ENCODE measurements around the gene FAM13A.

Gene FAM13A

GRCh38 chr4:88952081-88952480, 104.9 kb downstream of the FAM13A start:
- TF ChIP-seq CREB1 (IDR thresholded peaks at IDR 0.05; ENCODE audit: low read depth) (no peak), TCF12 (IDR thresholded peaks at IDR 0.05; ENCODE audit: low read depth) (no peak), RAD21 (IDR thresholded peaks at IDR 0.05; ENCODE audit: low read depth) (no peak), EGR1 (IDR thresholded peaks at IDR 0.05) (no peak), CEBPB (IDR thresholded peaks at IDR 0.05) (no peak), MAX (IDR thresholded peaks at IDR 0.05) (no peak), REST (IDR thresholded peaks at IDR 0.05; ENCODE audit: low read depth) (no peak), YY1 (IDR thresholded peaks at IDR 0.05; ENCODE audit: low read depth) (no peak), NFIC (IDR thresholded peaks at IDR 0.05) (no peak), EP300 (IDR thresholded peaks at IDR 0.05; ENCODE audit: borderline replicate concordance) (no peak), FOXM1 (IDR thresholded peaks at IDR 0.05; ENCODE audit: borderline replicate concordance, low read depth) (no peak), TEAD4 (IDR thresholded peaks at IDR 0.05) (no peak), ZBTB7A (IDR thresholded peaks at IDR 0.05; ENCODE audit: low read depth) (no peak)

- TF ChIP-seq RAD21 (IDR thresholded peaks at IDR 0.05; ENCODE audit: low read depth) (no peak), CREB1 (IDR thresholded peaks at IDR 0.05; ENCODE audit: low read depth) (no peak), TAF1 (IDR thresholded peaks at IDR 0.05; ENCODE audit: low read depth) (no peak), ZBTB7A (IDR thresholded peaks at IDR 0.05; ENCODE audit: low read depth) (no peak), NFIC (IDR thresholded peaks at IDR 0.05) (no peak), CEBPB (IDR thresholded peaks at IDR 0.05) (no peak), TEAD4 (IDR thresholded peaks at IDR 0.05) (no peak), FOXM1 (IDR thresholded peaks at IDR 0.05; ENCODE audit: borderline replicate concordance, low read depth) (no peak), TCF12 (IDR thresholded peaks at IDR 0.05; ENCODE audit: low read depth) (no peak), MAX (IDR thresholded peaks at IDR 0.05) (no peak), USF1 (IDR thresholded peaks at IDR 0.05) (no peak), EP300 (IDR thresholded peaks at IDR 0.05; ENCODE audit: borderline replicate concordance) (no peak), EGR1 (IDR thresholded peaks at IDR 0.05) (no peak), YY1 (IDR thresholded peaks at IDR 0.05; ENCODE audit: low read depth) (no peak), REST (IDR thresholded peaks at IDR 0.05; ENCODE audit: low read depth) (no peak)
Observed at GRCh38 chr4:88949605-88950004, 107.4 kb downstream of the FAM13A start.

GRCh38 chr4:88940506-88940905, 116.5 kb downstream of the FAM13A start:
- TF ChIP-seq MAX (IDR thresholded peaks at IDR 0.05) = no peak
- TF ChIP-seq TAF1 (IDR thresholded peaks at IDR 0.05; ENCODE audit: low read depth) = no peak
- TF ChIP-seq REST (IDR thresholded peaks at IDR 0.05; ENCODE audit: low read depth) = no peak
- TF ChIP-seq CREB1 (IDR thresholded peaks at IDR 0.05; ENCODE audit: low read depth) = no peak
- no peak for TF ChIP-seq RAD21 (IDR thresholded peaks at IDR 0.05; ENCODE audit: low read depth)
- TF ChIP-seq ZBTB7A (IDR thresholded peaks at IDR 0.05; ENCODE audit: low read depth) = no peak
- TF ChIP-seq CEBPB (IDR thresholded peaks at IDR 0.05) = no peak
- TF ChIP-seq YY1 (IDR thresholded peaks at IDR 0.05; ENCODE audit: low read depth) = no peak
- TF ChIP-seq EP300 (IDR thresholded peaks at IDR 0.05; ENCODE audit: borderline replicate concordance) = no peak
- TF ChIP-seq EGR1 (IDR thresholded peaks at IDR 0.05) = no peak
- no peak for TF ChIP-seq TEAD4 (IDR thresholded peaks at IDR 0.05)
- no peak for TF ChIP-seq USF1 (IDR thresholded peaks at IDR 0.05)
- TF ChIP-seq FOXM1 (IDR thresholded peaks at IDR 0.05; ENCODE audit: borderline replicate concordance, low read depth) = no peak
- TF ChIP-seq NFIC (IDR thresholded peaks at IDR 0.05) = no peak
- TF ChIP-seq TCF12 (IDR thresholded peaks at IDR 0.05; ENCODE audit: low read depth) = no peak

- TF ChIP-seq RAD21 (IDR thresholded peaks at IDR 0.05; ENCODE audit: low read depth) = no peak
- no peak for TF ChIP-seq EGR1 (IDR thresholded peaks at IDR 0.05)
- no peak for TF ChIP-seq NFIC (IDR thresholded peaks at IDR 0.05)
- no peak for TF ChIP-seq CREB1 (IDR thresholded peaks at IDR 0.05; ENCODE audit: low read depth)
- TF ChIP-seq CEBPB (IDR thresholded peaks at IDR 0.05) = no peak
Observed at GRCh38 chr4:88939697-88940096, 117.3 kb downstream of the FAM13A start.
